HG02798 (cell line): ENCODE results near the gene CDKN1A.

Experiments
- ATAC-seq: cut with Tn5 transposase; IDR thresholded peaks from one replicate; pipeline ENCODE4 v1.9.1; 2021; ENCODE audit warnings: mild to moderate bottlenecking; ENCODE audit not compliant: unreplicated experiment, poor library complexity

CDKN1A gene

GRCh38 chr6:36676141-36677058, 2.1 kb upstream of the CDKN1A start:
- ATAC-seq: no peak

DNA sequence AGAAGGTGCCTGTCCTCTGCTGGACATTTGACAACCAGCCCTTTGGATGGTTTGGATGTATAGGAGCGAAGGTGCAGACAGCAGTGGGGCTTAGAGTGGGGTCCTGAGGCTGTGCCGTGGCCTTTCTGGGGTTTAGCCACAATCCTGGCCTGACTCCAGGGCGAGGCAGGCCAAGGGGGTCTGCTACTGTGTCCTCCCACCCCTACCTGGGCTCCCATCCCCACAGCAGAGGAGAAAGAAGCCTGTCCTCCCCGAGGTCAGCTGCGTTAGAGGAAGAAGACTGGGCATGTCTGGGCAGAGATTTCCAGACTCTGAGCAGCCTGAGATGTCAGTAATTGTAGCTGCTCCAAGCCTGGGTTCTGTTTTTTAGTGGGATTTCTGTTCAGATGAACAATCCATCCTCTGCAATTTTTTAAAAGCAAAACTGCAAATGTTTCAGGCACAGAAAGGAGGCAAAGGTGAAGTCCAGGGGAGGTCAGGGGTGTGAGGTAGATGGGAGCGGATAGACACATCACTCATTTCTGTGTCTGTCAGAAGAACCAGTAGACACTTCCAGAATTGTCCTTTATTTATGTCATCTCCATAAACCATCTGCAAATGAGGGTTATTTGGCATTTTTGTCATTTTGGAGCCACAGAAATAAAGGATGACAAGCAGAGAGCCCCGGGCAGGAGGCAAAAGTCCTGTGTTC, 1.3 kb upstream of the CDKN1A start:
- ATAC-seq: no peak

- no peak for ATAC-seq
Measured at GRCh38 chr6:36677753-36678487, 594 bp upstream of the CDKN1A start.

GRCh38 chr6:36679043-36679833, 724 bp downstream of the CDKN1A start:
- no peak for ATAC-seq

DNA sequence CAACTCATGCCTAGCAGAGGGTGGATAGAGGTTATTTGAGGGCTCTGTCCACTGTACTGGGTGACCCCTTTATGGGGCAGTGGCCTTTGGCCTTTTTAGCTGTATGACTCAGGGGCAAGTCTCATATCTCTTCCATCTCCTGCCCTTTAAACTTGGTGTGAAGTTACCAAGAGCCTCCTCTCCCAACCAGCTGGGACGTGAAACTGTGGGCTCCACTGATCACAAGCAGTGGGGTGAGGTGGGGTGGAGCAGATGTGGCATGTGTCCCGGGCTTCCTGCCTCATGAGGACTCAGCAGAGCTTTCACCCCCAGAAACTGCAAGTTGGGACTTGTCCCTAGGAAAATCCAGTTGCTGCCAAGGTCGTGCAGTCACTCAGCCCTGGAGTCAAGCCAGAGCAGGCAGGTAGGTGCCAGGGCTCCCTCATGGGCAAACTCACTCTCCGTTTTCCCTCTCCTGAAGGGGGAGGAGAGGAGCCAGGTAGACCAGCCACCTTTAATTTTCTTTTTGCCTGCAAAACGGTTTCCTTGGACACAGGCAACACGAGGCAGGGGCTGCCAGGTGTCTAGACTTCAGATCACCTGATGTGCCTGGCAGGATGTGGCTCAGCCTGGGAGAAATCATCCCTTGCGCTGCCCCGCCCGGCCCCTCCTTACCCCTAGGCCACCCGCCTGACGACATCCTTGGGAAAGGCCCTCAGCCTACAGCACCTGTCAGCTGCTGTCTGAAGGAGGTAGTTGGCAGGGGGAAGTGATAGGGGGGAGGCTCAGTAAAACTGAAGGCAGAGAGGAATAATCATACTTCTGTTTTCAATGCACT, 4.0 kb downstream of the CDKN1A start:
- no peak for ATAC-seq

- ATAC-seq: no peak
Measured at GRCh38 chr6:36683145-36683655, 4.7 kb downstream of the CDKN1A start.

GRCh38 chr6:36683656-36684446, 5.3 kb downstream of the CDKN1A start:
- ATAC-seq: no peak

GRCh38 chr6:36684447-36684812, 5.9 kb downstream of the CDKN1A start:
- no peak for ATAC-seq

- ATAC-seq: no peak
Measured at GRCh38 chr6:36685166-36685924, 6.8 kb downstream of the CDKN1A start.

DNA sequence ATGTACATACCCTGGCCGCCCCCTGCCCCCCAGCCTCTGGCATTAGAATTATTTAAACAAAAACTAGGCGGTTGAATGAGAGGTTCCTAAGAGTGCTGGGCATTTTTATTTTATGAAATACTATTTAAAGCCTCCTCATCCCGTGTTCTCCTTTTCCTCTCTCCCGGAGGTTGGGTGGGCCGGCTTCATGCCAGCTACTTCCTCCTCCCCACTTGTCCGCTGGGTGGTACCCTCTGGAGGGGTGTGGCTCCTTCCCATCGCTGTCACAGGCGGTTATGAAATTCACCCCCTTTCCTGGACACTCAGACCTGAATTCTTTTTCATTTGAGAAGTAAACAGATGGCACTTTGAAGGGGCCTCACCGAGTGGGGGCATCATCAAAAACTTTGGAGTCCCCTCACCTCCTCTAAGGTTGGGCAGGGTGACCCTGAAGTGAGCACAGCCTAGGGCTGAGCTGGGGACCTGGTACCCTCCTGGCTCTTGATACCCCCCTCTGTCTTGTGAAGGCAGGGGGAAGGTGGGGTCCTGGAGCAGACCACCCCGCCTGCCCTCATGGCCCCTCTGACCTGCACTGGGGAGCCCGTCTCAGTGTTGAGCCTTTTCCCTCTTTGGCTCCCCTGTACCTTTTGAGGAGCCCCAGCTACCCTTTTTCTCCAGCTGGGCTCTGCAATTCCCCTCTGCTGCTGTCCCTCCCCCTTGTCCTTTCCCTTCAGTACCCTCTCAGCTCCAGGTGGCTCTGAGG, 7.6 kb downstream of the CDKN1A start:
- ATAC-seq: no peak

GRCh38 chr6:36686668-36687513, 8.4 kb downstream of the CDKN1A start:
- ATAC-seq: no peak

DNA sequence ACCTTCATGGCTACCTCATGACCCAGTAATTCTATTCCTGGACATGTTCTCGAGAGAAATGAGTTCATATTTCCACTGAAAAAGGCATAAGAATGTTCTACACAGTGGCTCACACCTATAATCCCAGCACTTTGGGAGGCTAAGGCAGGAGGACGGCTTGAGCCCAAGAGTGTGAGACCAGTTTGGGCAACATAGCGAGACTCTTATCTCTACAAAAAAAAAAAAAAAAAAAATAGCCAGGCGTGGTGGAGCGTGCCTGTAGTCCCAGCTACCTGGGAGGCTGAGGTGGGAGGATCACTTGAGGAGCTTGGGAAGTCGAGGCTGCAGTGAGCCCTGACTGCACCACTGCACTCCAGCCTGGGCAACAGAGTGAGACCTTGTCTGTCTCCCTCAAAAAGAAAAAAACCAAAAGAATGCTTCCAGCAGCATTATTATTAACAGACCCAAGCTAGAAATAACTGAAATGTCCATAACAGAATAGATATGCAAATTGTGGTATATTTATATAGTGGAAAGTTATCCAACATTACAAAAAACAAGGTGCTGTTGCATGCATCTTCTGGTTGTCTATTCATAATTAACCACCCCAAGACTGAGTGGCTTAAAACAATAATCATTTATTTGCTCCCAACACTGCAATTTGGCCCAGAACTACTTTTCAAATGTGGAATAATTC, 9.7 kb downstream of the CDKN1A start:
- ATAC-seq: no peak

DNA sequence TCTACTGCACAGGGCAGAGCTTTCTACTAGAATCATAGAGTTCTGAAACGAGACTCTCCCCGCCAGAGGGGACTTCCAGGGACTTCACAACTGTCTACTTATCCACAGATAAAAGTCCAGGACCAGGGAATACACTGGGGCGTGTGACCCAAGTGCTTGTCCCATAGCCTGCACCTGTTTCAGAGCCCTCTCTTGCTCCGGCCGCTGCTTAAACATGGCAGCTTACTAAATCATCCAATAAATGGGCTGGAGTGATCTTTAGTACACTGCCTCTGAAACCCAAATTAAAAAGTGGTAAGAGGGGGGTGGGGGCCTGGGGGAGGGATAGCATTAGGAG, 10.2 kb downstream of the CDKN1A start:
- no peak for ATAC-seq

- ATAC-seq: no peak
Measured at GRCh38 chr6:36691011-36691410, 12.5 kb downstream of the CDKN1A start.

- ATAC-seq: no peak
Measured at GRCh38 chr6:36691612-36692011, 13.1 kb downstream of the CDKN1A start.

DNA sequence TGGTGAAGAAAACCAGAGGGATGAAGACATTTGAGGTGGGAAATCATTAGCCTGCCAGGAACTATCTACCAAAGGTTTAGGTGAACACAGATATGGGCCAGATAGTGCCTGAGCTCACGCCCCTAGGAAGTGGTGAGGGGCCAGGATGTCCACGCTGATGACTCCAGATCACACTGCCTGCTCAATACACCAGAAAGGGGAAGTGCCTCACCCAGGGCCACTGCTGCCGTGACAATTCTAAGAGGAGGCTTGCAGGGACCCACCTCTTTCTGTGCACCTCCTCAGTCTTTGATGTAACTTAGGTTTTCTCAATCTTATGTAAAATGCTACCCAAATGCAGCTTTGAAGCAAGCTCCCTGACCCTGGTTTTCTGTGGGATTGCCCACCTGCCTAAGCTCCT, 13.7 kb downstream of the CDKN1A start:
- no peak for ATAC-seq
